Neural progenitor cell (in vitro differentiated cells): ENCODE results near the gene TIAM1.

Experiments
- CTCF ChIP-seq: fragments of 200-600 bp; sonication (generic); IDR thresholded peaks from 2 replicates; pipeline ENCODE4 v1.5.1; 2017; ENCODE audit warnings: antibody characterized with exemption, mild to moderate bottlenecking
- EZH2 ChIP-seq: fragments of 200-600 bp; sonication (generic); IDR thresholded peaks from 2 replicates; pipeline ENCODE4 v1.6.1; 2017; ENCODE audit warnings: antibody characterized with exemption, mild to moderate bottlenecking, moderate library complexity

GRCh38 chr21:31299291-31300147, 44.5 kb downstream of the TIAM1 start:
- TF ChIP-seq CTCF = no peak
- no peak for TF ChIP-seq EZH2
